ENCODE data around the gene IFT20. TPM values are rescaled to one million over a fixed set of nuclear protein-coding genes. Genes with fewer than 3 reads are reported as not detected.

The IFT20 gene
- total and polyA plus RNA-seq, 8 donors, result 24.9 to 95.6 (median 50.2) TPM

DNA sequence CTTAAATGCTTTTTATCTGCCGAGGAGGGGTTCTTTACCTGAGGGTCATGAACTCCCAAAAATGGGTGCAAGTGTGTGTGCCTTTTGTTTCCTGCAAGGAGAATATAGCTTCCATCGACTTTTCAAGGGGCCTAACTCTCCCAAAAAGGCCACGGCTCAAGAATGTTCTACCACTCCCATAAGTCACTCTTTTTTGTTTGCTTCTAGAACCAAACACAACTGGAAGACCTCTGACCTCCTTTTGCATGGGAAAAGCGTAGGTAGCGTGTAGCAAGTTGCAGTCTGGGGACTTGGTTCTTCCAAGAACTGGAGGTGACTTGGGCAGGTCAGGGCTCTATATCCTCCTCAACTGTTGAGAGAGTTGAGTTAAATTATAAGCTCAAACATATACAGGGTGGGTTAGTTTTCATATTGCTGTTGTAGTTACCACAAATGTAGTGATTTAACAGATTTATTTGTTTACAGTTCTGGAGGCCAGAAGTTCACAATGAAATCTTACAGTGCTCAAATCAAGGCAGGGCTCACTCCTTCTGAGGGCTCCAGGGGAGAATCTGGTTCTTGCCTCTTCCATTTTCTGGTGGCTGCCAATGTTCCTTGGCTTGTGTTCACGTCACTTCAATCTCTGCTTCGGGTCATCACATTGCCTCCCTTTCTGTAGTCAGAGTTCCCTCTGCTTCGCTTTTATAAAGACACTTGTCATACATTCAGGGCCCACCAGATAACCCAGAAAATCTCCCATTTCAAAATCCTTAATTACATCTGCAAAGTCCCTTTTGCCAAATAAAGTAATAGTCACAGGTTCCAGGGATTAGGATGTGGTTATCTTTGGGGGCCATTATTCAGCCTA lies 14.8 kb downstream of the IFT20 start:
- peak overlapping the region; percentile 59 to 87 (median 74) for H3K4me3 ChIP-seq
- TF ChIP-seq, protein P1, sequence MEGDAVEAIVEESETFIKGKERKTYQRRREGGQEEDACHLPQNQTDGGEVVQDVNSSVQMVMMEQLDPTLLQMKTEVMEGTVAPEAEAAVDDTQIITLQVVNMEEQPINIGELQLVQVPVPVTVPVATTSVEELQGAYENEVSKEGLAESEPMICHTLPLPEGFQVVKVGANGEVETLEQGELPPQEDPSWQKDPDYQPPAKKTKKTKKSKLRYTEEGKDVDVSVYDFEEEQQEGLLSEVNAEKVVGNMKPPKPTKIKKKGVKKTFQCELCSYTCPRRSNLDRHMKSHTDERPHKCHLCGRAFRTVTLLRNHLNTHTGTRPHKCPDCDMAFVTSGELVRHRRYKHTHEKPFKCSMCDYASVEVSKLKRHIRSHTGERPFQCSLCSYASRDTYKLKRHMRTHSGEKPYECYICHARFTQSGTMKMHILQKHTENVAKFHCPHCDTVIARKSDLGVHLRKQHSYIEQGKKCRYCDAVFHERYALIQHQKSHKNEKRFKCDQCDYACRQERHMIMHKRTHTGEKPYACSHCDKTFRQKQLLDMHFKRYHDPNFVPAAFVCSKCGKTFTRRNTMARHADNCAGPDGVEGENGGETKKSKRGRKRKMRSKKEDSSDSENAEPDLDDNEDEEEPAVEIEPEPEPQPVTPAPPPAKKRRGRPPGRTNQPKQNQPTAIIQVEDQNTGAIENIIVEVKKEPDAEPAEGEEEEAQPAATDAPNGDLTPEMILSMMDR (IDR thresholded peaks at IDR 0.05), result no peak
- TF ChIP-seq POLR2AphosphoS5 (IDR thresholded peaks at IDR 0.05), result no peak
- TF ChIP-seq POLR2A (IDR thresholded peaks at IDR 0.05), result no peak
- TF ChIP-seq EP300 (IDR thresholded peaks at IDR 0.05), result no peak
- 27 to 58% (median 37%) methylated on average over 8 of the region's 8 CpGs for WGBS, 5 donors
- H3K4me1 ChIP-seq, result peaks cover 24 to 72% (median 34%) of the 10 kb centered on the region in 4 donors
- DNase-seq, result no peak
- H3K36me3 ChIP-seq, result no peaks in the 10 kb centered on the region
- intact Hi-C loops (cut with DNase I; ENCODE audit: low total_unique reads), result no loop called here
- H3K9me3 ChIP-seq, result no peaks in the 10 kb centered on the region
- peak overlapping the region; percentile 47 to 90 (median 87) for H3K27ac ChIP-seq
- no peaks in the 10 kb centered on the region for H3K27me3 ChIP-seq

- intact Hi-C loops (cut with DNase I; ENCODE audit: low total_unique reads), result no loop called here
- H3K4me3 ChIP-seq, result peak overlapping the region; percentile 59 to 87 (median 74)
- H3K27me3 ChIP-seq, result no peaks in the 10 kb centered on the region
- no peaks in the 10 kb centered on the region for H3K36me3 ChIP-seq
- DNase-seq, result no peak
- peaks cover 15 to 63% (median 25%) of the 10 kb centered on the region in 4 donors for H3K4me1 ChIP-seq
- TF ChIP-seq EP300 (IDR thresholded peaks at IDR 0.05) (no peak), POLR2A (IDR thresholded peaks at IDR 0.05) (no peak), POLR2AphosphoS5 (IDR thresholded peaks at IDR 0.05) (no peak)
- H3K27ac ChIP-seq, result peak overlapping the region; percentile 84 to 90 (median 87)
- 1 to 3% (median 1%) methylated on average over 7 of the region's 7 CpGs for WGBS, 5 donors
- H3K9me3 ChIP-seq, result no peaks in the 10 kb centered on the region
Measured at GRCh38 chr17:28319598-28319935, 15.7 kb downstream of the IFT20 start.

DNA sequence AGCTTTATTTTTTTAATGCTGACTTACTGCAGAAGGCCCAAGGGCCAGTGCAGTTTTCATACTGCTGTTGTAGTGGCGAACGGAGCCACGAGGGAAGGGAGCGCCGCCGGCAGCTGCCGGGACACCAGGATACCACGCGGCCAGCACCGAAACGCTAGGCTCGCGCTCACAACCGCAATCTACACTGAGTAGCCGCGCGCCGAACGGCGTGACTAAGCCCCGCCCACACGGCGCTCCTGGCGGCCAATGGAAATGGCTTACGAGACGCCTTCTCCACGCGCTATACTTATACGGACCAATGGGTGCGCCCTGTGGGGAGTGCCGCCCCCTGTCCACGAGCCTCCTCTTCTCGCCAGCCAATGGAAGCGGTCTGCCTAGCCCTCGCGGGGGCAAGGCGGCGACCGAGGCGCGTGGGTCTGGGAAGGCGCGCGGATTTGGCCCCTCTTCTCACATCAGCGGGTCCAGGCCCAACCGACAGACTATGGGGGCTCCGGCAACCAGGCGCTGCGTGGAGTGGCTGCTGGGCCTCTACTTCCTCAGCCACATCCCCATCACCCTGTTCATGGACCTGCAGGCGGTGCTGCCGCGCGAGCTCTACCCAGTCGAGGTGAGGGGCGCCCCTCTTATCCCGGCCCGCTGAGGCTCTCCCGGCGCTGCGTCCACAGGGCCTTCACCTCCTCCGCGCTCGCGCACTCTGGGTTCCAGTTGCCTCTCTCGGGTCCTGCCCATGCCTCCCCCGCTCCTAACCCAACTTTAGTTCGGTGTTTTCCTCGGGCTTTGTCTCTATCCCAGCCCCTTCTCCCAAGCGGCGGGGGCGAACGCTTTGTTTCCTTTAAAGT lies 16.3 kb downstream of the IFT20 start, which contains the start of gene TMEM97:
TSS of gene TMEM97 (plus strand) at position 442 of the 839 bp plus-strand sequence. CDS start at position 482, 40 bp downstream.
- peak within 1 kb of the TSS; percentile 84 to 90 (median 87) for H3K27ac ChIP-seq
- H3K4me3 ChIP-seq, result peak within 1 kb of the TSS; percentile 59 to 87 (median 74)
- peaks cover 13 to 57% (median 23%) of the 10 kb centered on the region in 4 donors for H3K4me1 ChIP-seq
- no peaks in the 10 kb centered on the region for H3K27me3 ChIP-seq
- TF ChIP-seq POLR2A (IDR thresholded peaks at IDR 0.05) (peak in 1 of 4 donors; percentile 12), POLR2AphosphoS5 (IDR thresholded peaks at IDR 0.05) (peak; percentile 49 to 83 (median 63)), EP300 (IDR thresholded peaks at IDR 0.05) (no peak)
- TF ChIP-seq, protein P1 (IDR thresholded peaks at IDR 0.05), result peak in 1 of 7 experiments; percentile 31
- intact Hi-C loops (cut with DNase I; ENCODE audit: low total_unique reads), result no loop called here
- 0 to 1% (median 0%) methylated on average over 24 to 72 of the region's 72 CpGs for WGBS, 5 donors
- no peaks in the 10 kb centered on the region for H3K9me3 ChIP-seq
- peak; percentile 98 for DNase-seq
- no peaks in the 10 kb centered on the region for H3K36me3 ChIP-seq

GRCh38 chr17:28317966-28318758 lies 17.1 kb downstream of the IFT20 start:
- WGBS, 5 donors, result 13 to 17% (median 14%) methylated on average over 33 to 40 of the region's 40 CpGs
- peak overlapping the region; percentile 84 to 90 (median 87) for H3K27ac ChIP-seq
- H3K27me3 ChIP-seq, result no peaks in the 10 kb centered on the region
- DNase-seq, result peak in 1 of 2 donors; percentile 36
- peak overlapping the region; percentile 59 to 87 (median 74) for H3K4me3 ChIP-seq
- peaks cover 13 to 49% (median 23%) of the 10 kb centered on the region in 4 donors for H3K4me1 ChIP-seq
- no peak for TF ChIP-seq POLR2A (IDR thresholded peaks at IDR 0.05)
- TF ChIP-seq POLR2AphosphoS5 (IDR thresholded peaks at IDR 0.05), result no peak
- TF ChIP-seq, protein P1 (IDR thresholded peaks at IDR 0.05), result no peak
- no peak for TF ChIP-seq EP300 (IDR thresholded peaks at IDR 0.05)
- intact Hi-C loops (cut with DNase I; ENCODE audit: low total_unique reads), result no loop called here
- H3K36me3 ChIP-seq, result no peaks in the 10 kb centered on the region
- H3K9me3 ChIP-seq, result no peaks in the 10 kb centered on the region

All from stomach (tissue), 9 donors.